ENCODE measurements around the gene TAP2. TPM values are rescaled to one million over a fixed set of nuclear protein-coding genes. Genes with fewer than 3 reads are reported as not detected.
"Not testable (repeated sequence)": the region's sequence is repeated elsewhere in the genome, so short reads cannot be mapped to it uniquely, and the experiment has no call there.

TAP2 gene
- total RNA-seq, result 100 to 1,000 TPM in 1 of 2 donors, 10 to 100 TPM in 1; 38.9 to 109 TPM
- long read RNA-seq, full-length matches to known transcripts, result 24 of 43 reads
- long read RNA-seq, partial matches to known transcripts, result 15 of 43 reads
- long read RNA-seq, other reads (novel, unspliced or antisense), result 4 of 43 reads

- intact Hi-C loops (cut with DNase I, micrococcal nuclease), result no loop called here
- DNase-seq (peak; percentile 93 to 98), ATAC-seq (peak; percentile 92)
Observed at GRCh38 chr6:32838114-32838958, at the start of gene TAP2. Gene TAP2 (minus strand): TSS chr6:32838739. CDS start chr6:32838233, 506 bp downstream.

DNA sequence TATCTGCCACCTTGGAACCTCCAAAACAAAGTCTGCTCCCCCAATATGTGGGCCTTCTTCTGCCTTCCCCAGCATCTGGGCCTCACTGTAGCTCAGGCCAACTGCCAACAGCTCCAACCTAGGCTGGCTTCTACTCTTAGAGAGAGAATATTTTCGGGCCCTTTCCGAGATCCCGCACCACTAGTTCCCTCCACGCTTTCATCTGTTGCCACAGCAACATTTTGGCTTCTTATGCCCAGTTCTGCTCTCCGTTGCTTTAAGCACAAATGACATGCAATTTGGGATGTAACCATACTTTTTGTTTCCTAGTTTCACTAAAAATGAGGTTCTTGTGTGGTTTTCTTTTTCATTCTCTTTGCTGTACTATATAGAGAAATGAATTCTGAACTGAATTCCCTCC, 49.1 kb upstream of the TAP2 start:
- DNase-seq (no peak), ATAC-seq (no peak)
- intact Hi-C loops (cut with DNase I, micrococcal nuclease), result loop anchor here in 1 of 2 donors (5.0 kb wide), 2 partner anchors 45 to 95 kb away; no protein-coding TSS in a partner anchor

DNA sequence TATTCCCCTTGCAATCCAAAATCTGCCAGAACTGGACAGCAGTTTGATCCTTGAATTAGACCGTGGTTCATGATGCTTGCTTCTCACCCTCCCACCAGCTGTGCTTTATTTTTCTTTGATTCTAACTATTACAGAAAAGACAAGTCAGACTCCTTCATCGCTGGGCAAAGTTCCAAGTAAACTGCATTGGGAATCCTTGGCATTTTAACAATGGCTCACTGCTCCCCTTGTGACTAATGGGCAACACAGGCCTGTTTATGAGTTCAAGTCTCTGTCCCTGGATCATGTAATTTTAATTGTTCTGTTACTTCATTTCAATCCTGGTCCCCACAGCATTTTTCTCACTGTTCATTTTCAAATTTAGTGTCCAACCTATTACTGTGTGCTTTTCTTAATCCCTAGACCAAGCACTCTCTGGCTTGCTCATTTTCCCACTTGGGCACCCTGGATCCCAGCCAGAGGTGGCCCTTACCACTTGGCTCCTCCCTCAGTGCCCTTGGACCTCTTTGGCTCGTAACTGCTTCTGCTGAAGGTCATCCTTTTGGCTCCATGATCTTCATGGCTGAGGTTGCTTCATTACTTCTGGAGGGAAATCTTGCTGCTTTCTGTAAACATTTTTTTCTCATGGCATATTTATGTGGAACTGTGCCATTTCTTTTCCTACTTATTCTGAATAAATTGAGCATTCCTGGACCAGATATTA, 48.3 kb upstream of the TAP2 start:
- DNase-seq (no peak), ATAC-seq (peak; percentile 43)
- intact Hi-C loops (cut with DNase I, micrococcal nuclease), result loop anchor here in 1 of 2 donors (5.0 kb wide), 2 partner anchors 45 to 95 kb away; no protein-coding TSS in a partner anchor

GRCh38 chr6:32885698-32886286, 47.3 kb upstream of the TAP2 start:
- intact Hi-C loops (cut with DNase I, micrococcal nuclease), result loop anchor here in 1 of 2 donors (5.0 kb wide), 2 partner anchors 47 to 97 kb away; no protein-coding TSS in a partner anchor
- ATAC-seq (peak; percentile 74), DNase-seq (no peak)

DNA sequence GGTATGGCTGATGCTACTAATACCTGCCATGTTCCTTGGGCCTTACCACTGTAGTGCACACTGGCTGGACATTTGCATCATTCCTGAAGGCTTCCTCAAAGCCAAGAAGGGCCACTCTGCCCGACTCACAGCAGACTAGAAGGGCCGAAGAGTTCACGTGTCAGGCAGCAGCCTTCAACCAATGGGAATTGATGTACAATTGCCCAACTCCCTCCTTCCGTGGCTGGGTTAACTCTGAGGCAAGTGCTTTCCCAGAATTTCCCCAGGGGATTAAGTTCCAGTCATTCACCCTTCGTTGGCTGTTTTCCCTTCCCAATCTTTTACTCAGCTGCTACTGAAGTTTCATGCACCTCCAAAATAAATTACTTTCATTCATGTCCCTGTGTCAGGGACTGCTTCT, 45.2 kb upstream of the TAP2 start:
- ATAC-seq, result no peak
- intact Hi-C loops (cut with DNase I, micrococcal nuclease), result no loop called here

GRCh38 chr6:32882879-32883250, 44.3 kb upstream of the TAP2 start:
- ATAC-seq, result no peak
- DNase-seq, result no peak
- intact Hi-C loops (cut with DNase I, micrococcal nuclease), result no loop called here

More for the DNA sequence above, 45.2 kb upstream of the TAP2 start:
- peak in 1 of 2 donors; percentile 29 for DNase-seq

DNA sequence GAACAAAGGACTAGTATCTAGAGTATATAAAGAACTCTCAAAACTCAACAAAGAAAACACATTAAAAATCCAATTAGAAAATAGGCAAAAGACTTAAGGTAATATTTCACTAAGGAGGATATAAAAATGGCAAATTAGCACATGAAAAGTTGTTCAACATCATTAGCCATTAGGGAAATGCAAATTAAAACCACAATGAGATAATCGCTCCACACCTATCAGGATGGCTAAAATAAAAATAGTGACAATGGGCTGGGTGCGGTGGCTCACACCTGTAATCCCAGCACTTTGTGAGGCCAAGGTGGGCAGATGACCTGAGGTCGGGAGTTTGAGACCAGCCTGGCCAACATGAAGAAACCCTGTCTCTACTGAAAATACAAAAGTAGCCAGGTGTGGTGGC, 42.4 kb upstream of the TAP2 start:
- DNase-seq; ATAC-seq; intact Hi-C loops (cut with DNase I, micrococcal nuclease): not testable (repeated sequence)

DNA sequence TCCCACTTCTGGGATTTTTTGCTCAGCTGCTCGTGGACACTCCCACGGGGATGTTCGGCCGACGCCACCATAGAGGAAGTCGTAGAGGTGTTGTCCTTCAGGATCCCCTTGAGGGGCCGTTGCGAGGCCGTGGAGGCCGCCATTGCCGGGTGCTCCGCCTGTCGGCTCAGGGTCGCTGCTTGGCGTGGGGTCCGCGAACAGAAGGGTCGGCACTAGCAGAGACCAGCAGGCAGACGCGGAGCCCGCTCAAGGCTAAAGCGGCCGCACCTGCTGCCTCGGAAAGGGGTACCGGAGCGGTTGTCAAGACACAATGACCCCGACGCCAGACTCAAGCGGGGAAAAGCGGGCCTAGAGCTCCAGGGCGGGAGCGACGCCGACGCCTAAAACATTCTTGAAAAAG, 41.2 kb upstream of the TAP2 start:
- ATAC-seq (no peak), DNase-seq (no peak)
- intact Hi-C loops (cut with DNase I, micrococcal nuclease), result no loop called here

DNA sequence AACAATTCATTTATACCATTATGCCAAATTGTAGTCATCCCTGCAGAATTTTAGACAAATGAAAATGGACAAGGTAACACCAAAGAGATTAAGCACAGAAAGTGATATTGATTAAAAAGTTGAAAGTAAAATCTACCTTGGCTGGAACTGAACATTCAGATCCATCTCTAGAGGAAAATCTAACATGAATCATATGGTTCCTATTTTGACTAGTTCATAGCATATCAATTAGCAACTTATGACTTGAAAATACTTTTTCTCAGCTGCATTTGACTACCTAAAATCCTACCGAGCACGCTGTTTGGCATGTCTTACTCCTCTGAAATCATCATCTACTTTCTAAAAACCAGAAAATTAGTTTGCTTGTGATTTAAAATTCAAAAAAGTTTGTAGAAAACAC, 38.1 kb upstream of the TAP2 start:
- DNase-seq, result no peak
- intact Hi-C loops (cut with DNase I, micrococcal nuclease), result no loop called here
- no peak for ATAC-seq

GRCh38 chr6:32873947-32874346, 35.4 kb upstream of the TAP2 start:
- DNase-seq; ATAC-seq; intact Hi-C loops (cut with DNase I, micrococcal nuclease): not testable (repeated sequence)

- ATAC-seq, result peak; percentile 80
- peak; percentile 52 to 92 for DNase-seq
- intact Hi-C loops (cut with DNase I, micrococcal nuclease), result loop anchor here in 1 of 2 donors (5.0 kb wide), 1 partner anchor 36 kb away; no protein-coding TSS in a partner anchor
Observed at GRCh38 chr6:32868257-32868788, 29.8 kb upstream of the TAP2 start.

- DNase-seq (no peak), ATAC-seq (peak; percentile 44)
- intact Hi-C loops (cut with DNase I, micrococcal nuclease), result loop anchor here in 1 of 2 donors (5.0 kb wide), 1 partner anchor 35 kb away; no protein-coding TSS in a partner anchor
Observed at GRCh38 chr6:32867554-32868256, 29.2 kb upstream of the TAP2 start.

DNA sequence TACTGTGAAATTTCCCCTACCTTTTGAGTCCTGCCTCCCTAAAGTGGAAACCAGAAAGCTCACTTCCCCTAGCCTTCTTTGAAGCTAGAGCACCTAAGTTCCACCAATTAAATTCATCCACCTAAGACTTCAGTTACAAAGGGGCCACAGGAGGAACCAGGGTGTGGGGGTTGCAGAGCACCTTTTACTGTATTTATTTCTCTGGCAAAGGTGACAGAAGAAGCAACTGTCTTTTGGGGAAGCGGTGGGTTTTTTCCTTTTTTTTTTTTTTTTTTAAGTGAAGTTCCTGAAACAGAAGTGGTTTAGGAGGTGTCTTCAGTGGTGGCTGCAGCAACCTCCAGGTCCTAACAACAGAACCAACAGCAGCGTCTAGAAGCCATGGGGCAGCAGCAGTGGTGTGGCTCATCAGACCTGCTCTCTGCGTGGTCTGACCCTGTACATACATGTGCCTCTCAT, 28.5 kb upstream of the TAP2 start:
- no peak for DNase-seq
- ATAC-seq, result peak; percentile 42
- intact Hi-C loops (cut with DNase I, micrococcal nuclease), result loop anchor here in 1 of 2 donors (5.0 kb wide), 1 partner anchor 35 kb away; no protein-coding TSS in a partner anchor

- ATAC-seq (no peak), DNase-seq (no peak)
- intact Hi-C loops (cut with DNase I, micrococcal nuclease), result loop anchor here in 1 of 2 donors (5.0 kb wide), 1 partner anchor 34 kb away; no protein-coding TSS in a partner anchor
Observed at GRCh38 chr6:32865724-32866443, 27.3 kb upstream of the TAP2 start.

- DNase-seq, result no peak
- ATAC-seq, result no peak
- intact Hi-C loops (cut with DNase I, micrococcal nuclease), result no loop called here
Observed at GRCh38 chr6:32862725-32863124, 24.2 kb upstream of the TAP2 start.

- intact Hi-C loops (cut with DNase I, micrococcal nuclease), result no loop called here
- no peak for ATAC-seq
- DNase-seq, result no peak
Observed at GRCh38 chr6:32860674-32861073, 22.1 kb upstream of the TAP2 start.

DNA sequence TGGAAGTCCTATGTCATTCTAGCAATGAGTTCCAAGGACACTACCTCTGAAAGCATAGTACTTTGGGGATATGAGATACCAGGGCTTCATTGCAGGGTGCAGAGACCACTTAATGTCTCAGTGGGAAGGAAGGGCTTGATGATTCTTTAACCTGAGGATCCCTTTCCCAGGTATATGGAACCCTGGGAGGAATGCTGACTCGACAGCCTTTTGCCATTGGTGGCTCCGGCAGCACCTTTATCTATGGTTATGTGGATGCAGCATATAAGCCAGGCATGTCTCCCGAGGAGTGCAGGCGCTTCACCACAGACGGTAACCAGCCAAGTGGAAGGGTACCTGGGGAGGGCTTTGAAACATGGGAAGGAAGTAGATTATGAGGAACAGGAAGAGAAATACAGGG, 19.7 kb upstream of the TAP2 start:
- intact Hi-C loops (cut with DNase I, micrococcal nuclease), result no loop called here
- no peak for DNase-seq
- no peak for ATAC-seq

All from left colon (tissue), 2 donors.